Body of pancreas (tissue), 4 donors: Measurements from ENCODE around the gene AUTS2. TPM values are rescaled to one million over a fixed set of nuclear protein-coding genes. Genes with fewer than 3 reads are reported as not detected.

Source experiments
- ATAC-seq: fragments of 150-250 bp; one replicate; pipeline ENCODE4 v1.9.1; 2016
- DNase-seq, 4 donors: peaks; one replicate each; pipeline ENCODE4 v3.0.0-alpha.2; 2019
- H3K27ac ChIP-seq, 4 donors: fragments of 200-600 bp; sonication (generic); 1 replicate in 3 of 4; 2 replicates in 1 of 4; pipeline versions ENCODE4 v1.5.1 to v1.6.1; 2016 to 2019; ENCODE audit warnings: mild to moderate bottlenecking in 1 of 4, mixed read lengths in 1 of 4, moderate library complexity in 1 of 4
- H3K27me3 ChIP-seq, 2 donors: fragments of 200-600 bp; sonication (generic); one replicate each; pipeline ENCODE4 v1.6.0; 2016; ENCODE audit warnings: mild to moderate bottlenecking in 1 of 2
- H3K36me3 ChIP-seq, 2 donors: fragments of 200-600 bp; sonication (generic); replicated peaks in 1 of 2; 2 replicates each; pipeline ENCODE4 v1.5.1; 2016; ENCODE audit warnings: low read depth in 2 of 2; ENCODE audit not compliant: insufficient read depth in 1 of 2
- H3K4me1 ChIP-seq: fragments of 200-600 bp; sonication (generic); one replicate; pipeline ENCODE4 v1.6.0; 2016
- H3K4me3 ChIP-seq, 2 donors: fragments of 200-600 bp; sonication (generic); 1 replicate in 1 of 2; 2 replicates in 1 of 2; pipeline ENCODE4 v1.5.1; 2016 to 2019
- H3K9me3 ChIP-seq, 3 donors: fragments of 200-600 bp; sonication (generic); 1 replicate in 2 of 3; 2 replicates in 1 of 3; pipeline ENCODE4 v1.5.1; 2016
- CTCF ChIP-seq, 7 experiments: fragments of 450-650 bp in 4 of 7; fragments of 200-600 bp in 3 of 7; sonication (generic) in 3 of 7; IDR thresholded peaks; one replicate each; pipeline ENCODE4 v1.5.1; 2016 to 2019; ENCODE audit warnings: antibody characterized with exemption in 7 of 7
- POLR2A ChIP-seq, 3 donors: fragments of 450-650 bp; IDR thresholded peaks; one replicate each; pipeline ENCODE4 v1.6.1; 2016; ENCODE audit warnings: antibody characterized with exemption in 3 of 3, mild to moderate bottlenecking in 2 of 3
- WGBS, 2 donors: methylation state at CpG; one replicate each; pipeline ENCODE4 v1.1.5; 2017; 5-methylcytosine and 5-hydroxymethylcytosine counted together
- intact Hi-C: fragments of 100-400 bp; cut with DNase I; formaldehyde crosslinking; loops from one replicate; pipeline ENCODE4 v1.15.1; 2023
- total RNA-seq, 2 donors: library from RNA; depleted of rRNA; stranded (reverse); fragments of >200 nt; gene quantifications; one replicate each; pipeline ENCODE4 v1.1.0, GENCODE V29; 2016

Gene AUTS2
- total RNA-seq, 2 donors from 2014 or later = 11.7 to 18.5 TPM

DNA sequence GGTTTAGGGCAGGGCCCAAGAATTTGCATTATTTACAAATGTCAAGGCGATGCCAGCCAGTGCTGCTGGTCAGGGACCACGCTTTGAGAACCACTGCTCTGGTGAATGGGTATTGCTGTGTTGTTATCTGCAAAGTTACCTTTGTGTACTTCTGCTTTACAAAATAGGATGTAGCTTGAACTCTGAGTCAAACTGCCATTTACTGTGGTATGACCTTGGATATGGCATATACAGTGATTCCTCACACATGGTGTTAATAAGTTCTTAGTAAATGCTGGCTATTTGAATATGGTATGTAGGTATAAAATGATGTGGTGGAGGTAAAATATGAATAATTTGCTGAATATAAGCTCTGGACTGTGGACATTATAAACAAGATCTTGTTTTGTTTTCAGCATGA lies 148.9 kb downstream of the AUTS2 start:
- ATAC-seq (no peak), DNase-seq (no peak)
- Histone ChIP-seq H3K27ac (no peak overlapping the region), H3K27me3 (no peaks in the 10 kb centered on the region), H3K4me3 (no peak overlapping the region), H3K36me3 (no peaks in the 10 kb centered on the region), H3K9me3 (no peaks in the 10 kb centered on the region), H3K4me1 (peaks cover 15% of the 10 kb centered on the region)
- 100% methylated on average over 2 of the region's 2 CpGs for WGBS, 2 donors
- TF ChIP-seq CTCF (IDR thresholded peaks at IDR 0.05) (no peak), POLR2A (IDR thresholded peaks at IDR 0.05) (no peak)
- intact Hi-C loops = no loop called here

- DNase-seq (no peak), ATAC-seq (no peak)
- TF ChIP-seq CTCF (IDR thresholded peaks at IDR 0.05) (no peak), POLR2A (IDR thresholded peaks at IDR 0.05) (no peak)
- Histone ChIP-seq H3K9me3 (no peaks in the 10 kb centered on the region), H3K4me1 (peaks cover 10% of the 10 kb centered on the region), H3K36me3 (no peaks in the 10 kb centered on the region), H3K4me3 (no peak overlapping the region), H3K27me3 (no peaks in the 10 kb centered on the region), H3K27ac (no peak overlapping the region)
- intact Hi-C loops = no loop called here
These were observed 150.3 kb downstream of the AUTS2 start for GRCh38 chr7:69748530-69748929.

GRCh38 chr7:69749372-69749979 lies 151.2 kb downstream of the AUTS2 start:
- Histone ChIP-seq H3K9me3 (no peaks in the 10 kb centered on the region), H3K36me3 (no peaks in the 10 kb centered on the region), H3K27me3 (no peaks in the 10 kb centered on the region), H3K27ac (no peak overlapping the region), H3K4me1 (peaks cover 10% of the 10 kb centered on the region), H3K4me3 (no peak overlapping the region)
- DNase-seq (no peak), ATAC-seq (no peak)
- intact Hi-C loops = no loop called here
- TF ChIP-seq CTCF (IDR thresholded peaks at IDR 0.05) = no peak
- TF ChIP-seq POLR2A (IDR thresholded peaks at IDR 0.05) = no peak
- WGBS, 2 donors = 92 to 94% methylated on average over 7 of the region's 7 CpGs

- H3K27me3 ChIP-seq = no peaks in the 10 kb centered on the region
- no peaks in the 10 kb centered on the region for H3K9me3 ChIP-seq
- no peak for TF ChIP-seq POLR2A (IDR thresholded peaks at IDR 0.05)
- no peak for TF ChIP-seq CTCF (IDR thresholded peaks at IDR 0.05)
- no peak overlapping the region for H3K27ac ChIP-seq
- WGBS, 2 donors = 89 to 92% methylated on average over 4 of the region's 4 CpGs
- DNase-seq (no peak), ATAC-seq (no peak)
- H3K4me3 ChIP-seq = no peak overlapping the region
- intact Hi-C loops = no loop called here
- peaks cover 10% of the 10 kb centered on the region for H3K4me1 ChIP-seq
- H3K36me3 ChIP-seq = no peaks in the 10 kb centered on the region
These were observed 151.7 kb downstream of the AUTS2 start for GRCh38 chr7:69749994-69750393.

- 50 to 54% methylated on average over 1 of the region's 1 CpG for WGBS, 2 donors
- H3K4me1 ChIP-seq = peaks cover 10% of the 10 kb centered on the region
- H3K27ac ChIP-seq = no peak overlapping the region
- no peak overlapping the region for H3K4me3 ChIP-seq
- intact Hi-C loops = no loop called here
- no peaks in the 10 kb centered on the region for H3K36me3 ChIP-seq
- no peaks in the 10 kb centered on the region for H3K9me3 ChIP-seq
- ATAC-seq = peak; percentile 53
- TF ChIP-seq POLR2A (IDR thresholded peaks at IDR 0.05) = no peak
- no peak for TF ChIP-seq CTCF (IDR thresholded peaks at IDR 0.05)
- H3K27me3 ChIP-seq = no peaks in the 10 kb centered on the region
- DNase-seq = no peak
These were observed 152.8 kb downstream of the AUTS2 start for GRCh38 chr7:69751026-69751425.
